B cell (primary cell): ENCODE measurements around the gene TMEM131. TPM values are rescaled to one million over a fixed set of nuclear protein-coding genes. Genes with fewer than 3 reads are reported as not detected.

Source experiments
- ATAC-seq: fragments of 200-7000 bp; cut with Tn5 transposase; one replicate; pipeline ENCODE4 v1.10.0; 2021; ENCODE audit warnings: low read depth, mild to moderate bottlenecking, moderate number of reproducible peaks, moderate library complexity
- CTCF ChIA-PET: fragments of 350-600 bp; sonication (Branson Sonifier 250); formaldehyde crosslinking; loops from one replicate; lab custom pipeline; 2021; ENCODE audit warnings: antibody characterized with exemption, inconsistent platforms; lab: Charles Lee
- POLR2A ChIA-PET: fragments of 350-600 bp; sonication (Branson Sonifier 250); formaldehyde crosslinking; loops from one replicate; lab custom pipeline; 2021; ENCODE audit warnings: antibody characterized with exemption; lab: Charles Lee
- DNase-seq: peaks from one replicate; pipeline ENCODE4 v3.0.0; 2013
- H2AFZ ChIP-seq: 2 replicates; pipeline ENCODE4 v1.6.1; 2012; ENCODE audit warnings: mild to moderate bottlenecking, low read depth, low read length; ENCODE audit not compliant: insufficient read depth, poor library complexity, severe bottlenecking
- H3K27ac ChIP-seq, 2 donors: 1 replicate in 1 of 2; 2 replicates in 1 of 2; pipeline ENCODE4 v1.5.1; 2012 to 2013; ENCODE audit warnings: low read length in 2 of 2, mild to moderate bottlenecking in 2 of 2, moderate library complexity in 1 of 2
- H3K27me3 ChIP-seq, 4 experiments: fragments of 200-600 bp in 1 of 4; sonication (generic) in 1 of 4; replicated peaks in 1 of 4; 1 replicate in 2 of 4; 2 replicates in 2 of 4; pipeline versions ENCODE4 v1.6.1 to v1.7.0; 2013 to 2016; ENCODE audit warnings: low read length in 3 of 4, mild to moderate bottlenecking in 2 of 4, mixed read lengths in 1 of 4, moderate library complexity in 1 of 4; ENCODE audit not compliant: insufficient read depth in 4 of 4, control insufficient read depth in 3 of 4; ENCODE audit errors: control extremely low read depth in 1 of 4
- H3K36me3 ChIP-seq, 2 experiments: replicated peaks in 1 of 2; 1 replicate in 1 of 2; 2 replicates in 1 of 2; pipeline versions ENCODE4 v1.6.1 to v1.7.1; 2013; ENCODE audit warnings: low read length in 1 of 2; ENCODE audit not compliant: insufficient read depth in 2 of 2, control insufficient read depth in 1 of 2; ENCODE audit errors: control extremely low read depth in 1 of 2, extremely low read depth in 1 of 2
- H3K4me1 ChIP-seq, 2 donors: fragments of 200-600 bp in 1 of 2; sonication (generic) in 1 of 2; 1 replicate in 1 of 2; 2 replicates in 1 of 2; pipeline versions ENCODE4 v1.5.1 to v1.6.1; 2013 to 2017; ENCODE audit warnings: low read length in 2 of 2; ENCODE audit not compliant: control insufficient read depth in 2 of 2, insufficient read depth in 2 of 2
- H3K4me2 ChIP-seq: replicated peaks from 2 replicates; pipeline ENCODE3; 2012; ENCODE audit warnings: mild to moderate bottlenecking, low read depth, low read length; ENCODE audit not compliant: poor library complexity, severe bottlenecking
- H3K4me3 ChIP-seq, 5 experiments: fragments of 200-600 bp in 1 of 5; sonication (generic) in 1 of 5; 1 replicate in 3 of 5; 2 replicates in 2 of 5; pipeline versions ENCODE4 v1.5.1 to v1.7.0; 2011 to 2016; ENCODE audit warnings: low read length in 4 of 5, mild to moderate bottlenecking in 4 of 5, low read depth in 2 of 5, control low read depth in 1 of 5, moderate library complexity in 1 of 5; ENCODE audit not compliant: insufficient read depth in 1 of 5; ENCODE audit errors: control extremely low read depth in 1 of 5, extremely low read depth in 1 of 5
- H3K79me2 ChIP-seq: fragments of 200-600 bp; sonication (generic); one replicate; pipeline ENCODE4 v1.6.0; 2016; ENCODE audit warnings: low read length; ENCODE audit not compliant: control insufficient read depth, insufficient read depth
- H3K9ac ChIP-seq: fragments of 200-600 bp; sonication (generic); 2 replicates; pipeline ENCODE4 v1.6.1; 2017; ENCODE audit warnings: mild to moderate bottlenecking, low read length, moderate library complexity
- H3K9me3 ChIP-seq, 3 donors: one replicate each; pipeline versions ENCODE4 v1.6.1 to v1.7.1; 2013; ENCODE audit warnings: low read length in 2 of 3; ENCODE audit not compliant: control insufficient read depth in 2 of 3, insufficient read depth in 1 of 3; ENCODE audit errors: control extremely low read depth in 1 of 3
- H4K20me1 ChIP-seq: 2 replicates; pipeline ENCODE4 v1.6.0; 2012; ENCODE audit warnings: mild to moderate bottlenecking, low read length; ENCODE audit not compliant: insufficient read depth, control insufficient read depth, poor library complexity, severe bottlenecking
- H3K27ac Mint-ChIP-seq: one replicate; pipeline ENCODE4 v1.8.0; 2021; ENCODE audit warnings: mixed read lengths
- H3K27me3 Mint-ChIP-seq: one replicate; pipeline ENCODE4 v1.8.0; 2021; ENCODE audit warnings: mixed read lengths
- H3K4me1 Mint-ChIP-seq: one replicate; pipeline ENCODE4 v1.8.0; 2021; ENCODE audit warnings: mixed read lengths
- H3K4me3 Mint-ChIP-seq: one replicate; pipeline ENCODE4 v1.8.0; 2021; ENCODE audit warnings: mixed read lengths
- H3K9me3 Mint-ChIP-seq: one replicate; pipeline ENCODE4 v1.8.0; 2022; ENCODE audit warnings: mixed read lengths; ENCODE audit not compliant: insufficient read depth
- CTCF ChIP-seq: fragments of 200-600 bp; IDR thresholded peaks from one replicate; pipeline ENCODE4 v1.8.0; 2022; ENCODE audit warnings: antibody characterized with exemption, mild to moderate bottlenecking
- EZH2 ChIP-seq: IDR thresholded peaks from 2 replicates; pipeline ENCODE4 v1.6.1; 2012; ENCODE audit warnings: borderline replicate concordance, low read depth, mild to moderate bottlenecking, moderate library complexity, low read length; ENCODE audit not compliant: insufficient read depth, poor library complexity, severe bottlenecking
- WGBS: methylation state at CpG from one replicate; pipeline ENCODE4 v1.1.5; 2013; ENCODE audit warnings: missing lambda C conversion rate; ENCODE audit not compliant: insufficient coverage; 5-methylcytosine and 5-hydroxymethylcytosine counted together
- intact Hi-C: fragments of 100-400 bp; cut with micrococcal nuclease; formaldehyde crosslinking; loops from one replicate; pipeline ENCODE4 v1.10.0; 2022
- polyA plus RNA-seq: library from polyadenylated mRNA; depleted of rRNA; stranded (reverse); fragments of >200 nt; gene quantifications from 2 replicates; pipeline ENCODE4 v1.2.3, GENCODE V29; 2012
- total RNA-seq, 2 donors: library from RNA; stranded (reverse); fragments of 120-200 nt in 1 of 2; gene quantifications; 1 replicate in 1 of 2; 2 replicates in 1 of 2; pipeline versions ENCODE4 v1.2.3 to v1.2.4, GENCODE V29; 2013 to 2022

TMEM131 gene
- total and polyA plus RNA-seq, 2 donors (not counting 1 experiment from before 2014, with no cell fraction given) = 24.3 to 101 TPM

GRCh38 chr2:97737421-97738178 lies 258.1 kb downstream of the TMEM131 start:
- no peaks in the 10 kb centered on the region for H3K36me3 ChIP-seq
- H2AFZ ChIP-seq = no peak overlapping the region
- H4K20me1 ChIP-seq = no peaks in the 10 kb centered on the region
- intact Hi-C loops = no loop called here
- no peak overlapping the region for H3K4me3 ChIP-seq
- no peak overlapping the region for H3K4me2 ChIP-seq
- DNase-seq (no peak), ATAC-seq (no peak)
- H3K79me2 ChIP-seq = no peaks in the 10 kb centered on the region
- no peaks in the 10 kb centered on the region for H3K9me3 Mint-ChIP-seq
- peaks cover 14% of the 10 kb centered on the region for H3K4me1 Mint-ChIP-seq
- TF ChIP-seq EZH2 (no peak), CTCF (no peak)
- H3K27me3 Mint-ChIP-seq = peaks cover 4% of the 10 kb centered on the region
- ChIA-PET POLR2A (no interaction called here), CTCF (interaction anchor here (1.5 kb wide), 1 partner anchor 10 kb away, joined by 3 read pairs; no protein-coding TSS in a partner anchor)
- H3K4me3 Mint-ChIP-seq = no peak overlapping the region
- no peaks in the 10 kb centered on the region for H3K27me3 ChIP-seq
- peaks cover 4 to 6% of the 10 kb centered on the region in 2 donors for H3K4me1 ChIP-seq
- WGBS = 96% methylated on average over 26 of the region's 32 CpGs
- H3K9ac ChIP-seq = no peak overlapping the region
- no peaks in the 10 kb centered on the region for H3K9me3 ChIP-seq
- H3K27ac ChIP-seq = no peak overlapping the region
- no peak overlapping the region for H3K27ac Mint-ChIP-seq

GRCh38 chr2:97736608-97737330 lies 259.0 kb downstream of the TMEM131 start:
- Mint-ChIP-seq H3K9me3 (no peaks in the 10 kb centered on the region), H3K4me1 (peaks cover 8% of the 10 kb centered on the region), H3K27me3 (peaks cover 4% of the 10 kb centered on the region), H3K4me3 (no peak overlapping the region), H3K27ac (no peak overlapping the region)
- Histone ChIP-seq H3K4me3 (no peak overlapping the region), H4K20me1 (no peaks in the 10 kb centered on the region), H3K9ac (no peak overlapping the region), H3K79me2 (no peaks in the 10 kb centered on the region), H3K36me3 (no peaks in the 10 kb centered on the region), H3K27ac (no peak overlapping the region), H3K9me3 (no peaks in the 10 kb centered on the region), H3K27me3 (no peaks in the 10 kb centered on the region), H2AFZ (no peak overlapping the region), H3K4me1 (no peaks in the 10 kb centered on the region), H3K4me2 (no peak overlapping the region)
- POLR2A ChIA-PET = no interaction called here
- ATAC-seq (no peak), DNase-seq (no peak)
- no peak for TF ChIP-seq EZH2
- TF ChIP-seq CTCF = no peak
- WGBS = 93% methylated on average over 20 of the region's 20 CpGs
- CTCF ChIA-PET = interaction anchor here (1.5 kb wide), 1 partner anchor 11 kb away, joined by 3 read pairs; no protein-coding TSS in a partner anchor
- intact Hi-C loops = no loop called here
